Mesodermal cell (in vitro differentiated cells): ENCODE measurements around the gene CENPB.
A peak's percentile ranks its signal among the peaks of the same experiment; 100 is the strongest.
"Not testable (repeated sequence)": the region's sequence is repeated elsewhere in the genome, so short reads cannot be mapped to it uniquely, and the experiment has no call there.

Experiments used
- H3K27ac ChIP-seq: 2 replicates; pipeline ENCODE4 v1.7.0; 2013; ENCODE audit warnings: mild to moderate bottlenecking, low read depth, low read length, moderate library complexity; ENCODE audit not compliant: severe bottlenecking
- H3K36me3 ChIP-seq: 2 replicates; pipeline ENCODE4 v1.7.1; 2013; ENCODE audit warnings: mild to moderate bottlenecking, low read length, moderate library complexity; ENCODE audit not compliant: control insufficient read depth, insufficient read depth
- H3K4me1 ChIP-seq: one replicate; pipeline ENCODE4 v1.7.1; 2013; ENCODE audit warnings: mild to moderate bottlenecking, low read length; ENCODE audit not compliant: insufficient read depth, control insufficient read depth, poor library complexity, severe bottlenecking
- H3K4me3 ChIP-seq: 2 replicates; pipeline ENCODE4 v1.7.0; 2013; ENCODE audit warnings: low read length, control low read depth, mild to moderate bottlenecking; ENCODE audit not compliant: insufficient read depth, poor library complexity, severe bottlenecking; ENCODE audit errors: extremely low read depth
- H3K9me3 ChIP-seq: 2 replicates; pipeline ENCODE4 v1.7.1; 2013; ENCODE audit warnings: mild to moderate bottlenecking, low read length, moderate library complexity; ENCODE audit not compliant: control insufficient read depth
- WGBS, 2 experiments: methylation state at CpG; one replicate each; pipeline ENCODE4 v1.1.5; 2013; ENCODE audit warnings: missing lambda C conversion rate in 2 of 2; ENCODE audit not compliant: insufficient coverage in 2 of 2; 5-methylcytosine and 5-hydroxymethylcytosine counted together

The CENPB gene

DNA sequence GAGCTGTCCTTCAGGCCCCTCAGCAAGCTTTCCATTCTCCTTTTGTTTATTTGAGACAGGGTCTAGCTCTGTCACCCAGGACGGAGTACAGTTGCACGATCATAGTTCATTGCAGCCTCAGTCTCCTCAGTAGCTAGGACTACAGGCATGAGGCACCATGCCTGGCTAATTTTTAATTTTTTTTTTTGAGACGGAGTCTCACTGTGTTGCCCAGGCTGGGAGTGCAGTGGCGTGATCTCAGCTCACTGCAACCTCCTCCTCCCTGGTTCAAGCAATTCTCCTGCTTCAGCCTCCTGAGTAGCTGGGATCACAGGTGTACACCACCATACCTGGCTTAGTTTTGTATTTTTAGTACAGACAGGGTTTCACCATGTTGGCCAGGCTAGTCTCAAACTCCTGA, 2.7 kb upstream of the CENPB start:
- WGBS, 2 experiments, result 92 to 94% methylated on average over 2 to 4 of the region's 4 CpGs
- peaks cover 13% of the 10 kb centered on the region for H3K36me3 ChIP-seq
- H3K4me3 ChIP-seq, result not testable (repeated sequence)

DNA sequence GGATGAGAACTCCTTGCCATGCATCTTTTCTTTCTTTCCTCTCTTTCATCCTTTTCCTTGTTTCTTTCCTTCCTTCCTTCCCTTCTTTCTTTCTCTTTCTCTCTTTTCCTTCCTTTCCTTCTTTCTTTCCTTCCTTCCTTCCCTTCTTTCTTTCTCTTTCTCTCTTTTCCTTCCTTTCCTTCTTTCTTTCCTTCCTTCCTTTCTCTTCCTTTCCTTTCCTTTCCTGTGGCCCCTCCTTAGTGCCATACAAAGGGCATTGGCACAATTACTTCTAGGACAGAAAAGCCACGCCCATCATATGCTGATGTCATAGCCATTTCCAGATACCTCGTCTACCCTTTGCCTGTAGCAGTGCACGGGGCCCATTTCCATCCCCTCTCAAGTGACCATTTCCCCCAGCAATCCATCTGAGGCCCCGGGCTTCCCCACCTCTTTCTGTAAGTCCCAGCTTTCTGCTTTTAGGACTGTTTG, 2.2 kb upstream of the CENPB start:
- H3K4me1 ChIP-seq, result peaks cover 9% of the 10 kb centered on the region
- no peak overlapping the region for H3K4me3 ChIP-seq
- peaks cover 17% of the 10 kb centered on the region for H3K36me3 ChIP-seq
- 62 to 67% methylated on average over 4 of the region's 4 CpGs for WGBS, 2 experiments
- no peaks in the 10 kb centered on the region for H3K9me3 ChIP-seq
- H3K27ac ChIP-seq, result no peak overlapping the region

More for the DNA sequence above, 2.7 kb upstream of the CENPB start:
- not testable (repeated sequence) for H3K4me1 ChIP-seq, H3K9me3 ChIP-seq, H3K27ac ChIP-seq

DNA sequence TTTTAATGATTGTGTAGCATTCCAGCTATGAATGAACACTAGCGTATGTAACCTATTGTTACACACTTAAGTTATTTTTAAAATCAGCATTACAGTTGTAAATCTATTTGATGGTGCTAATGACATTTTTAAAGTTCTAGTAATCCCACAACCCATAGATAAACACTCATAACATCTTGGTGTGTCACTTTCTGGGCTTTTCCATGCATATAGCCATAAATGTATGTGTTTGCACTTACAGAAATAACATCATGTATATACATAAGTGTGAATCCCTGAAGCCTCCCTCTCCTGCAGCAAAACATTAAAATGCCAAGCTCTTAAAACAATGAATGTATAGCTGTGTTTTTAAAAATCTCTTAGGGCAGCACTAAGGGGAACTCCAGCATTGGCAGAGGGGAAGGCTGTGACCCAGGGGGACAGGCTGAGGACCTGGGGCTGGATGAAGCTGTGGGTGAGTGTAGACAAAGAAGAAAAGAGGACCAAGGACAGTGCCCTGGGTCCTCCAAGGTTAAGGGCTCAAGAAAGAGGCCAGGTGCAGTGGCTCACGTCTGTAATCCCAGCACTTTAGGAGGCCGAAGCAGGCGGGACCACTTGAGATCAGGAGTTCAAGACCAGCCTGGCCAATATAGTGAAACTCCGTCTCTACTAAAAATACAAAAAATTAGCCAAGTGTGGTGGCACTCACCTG, 929 bp upstream of the CENPB start:
- Histone ChIP-seq H3K4me3 (peak overlapping the region; percentile 30), H3K27ac (no peak overlapping the region), H3K36me3 (peaks cover 22% of the 10 kb centered on the region), H3K9me3 (no peaks in the 10 kb centered on the region), H3K4me1 (peaks cover 9% of the 10 kb centered on the region)
- WGBS, 2 experiments, result 92% methylated on average over 4 of the region's 5 CpGs

DNA sequence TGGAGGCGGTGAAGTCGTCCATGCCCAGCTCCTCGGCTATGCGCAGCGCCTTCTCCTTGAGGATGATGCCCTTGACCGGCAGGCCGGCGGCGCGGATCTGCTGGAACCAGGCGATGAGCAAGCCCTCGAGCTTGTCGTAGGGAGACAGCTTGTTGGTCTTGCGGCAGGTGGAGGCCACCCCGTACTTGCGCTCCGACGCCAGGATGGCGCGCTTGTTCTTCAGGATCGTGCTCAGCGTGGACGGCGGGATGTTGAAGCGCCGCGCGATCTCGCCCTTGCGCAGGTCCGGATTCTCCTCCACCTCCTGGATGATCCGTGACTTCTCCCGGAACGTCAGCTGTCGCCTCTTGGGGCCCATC, 435 bp downstream of the CENPB start:
- Histone ChIP-seq H3K4me3 (peak overlapping the region; percentile 51), H3K4me1 (peaks cover 9% of the 10 kb centered on the region), H3K36me3 (peaks cover 24% of the 10 kb centered on the region), H3K27ac (no peak overlapping the region), H3K9me3 (no peaks in the 10 kb centered on the region)
- WGBS, 2 experiments, result 7 to 12% methylated on average over 27 to 35 of the region's 35 CpGs

DNA sequence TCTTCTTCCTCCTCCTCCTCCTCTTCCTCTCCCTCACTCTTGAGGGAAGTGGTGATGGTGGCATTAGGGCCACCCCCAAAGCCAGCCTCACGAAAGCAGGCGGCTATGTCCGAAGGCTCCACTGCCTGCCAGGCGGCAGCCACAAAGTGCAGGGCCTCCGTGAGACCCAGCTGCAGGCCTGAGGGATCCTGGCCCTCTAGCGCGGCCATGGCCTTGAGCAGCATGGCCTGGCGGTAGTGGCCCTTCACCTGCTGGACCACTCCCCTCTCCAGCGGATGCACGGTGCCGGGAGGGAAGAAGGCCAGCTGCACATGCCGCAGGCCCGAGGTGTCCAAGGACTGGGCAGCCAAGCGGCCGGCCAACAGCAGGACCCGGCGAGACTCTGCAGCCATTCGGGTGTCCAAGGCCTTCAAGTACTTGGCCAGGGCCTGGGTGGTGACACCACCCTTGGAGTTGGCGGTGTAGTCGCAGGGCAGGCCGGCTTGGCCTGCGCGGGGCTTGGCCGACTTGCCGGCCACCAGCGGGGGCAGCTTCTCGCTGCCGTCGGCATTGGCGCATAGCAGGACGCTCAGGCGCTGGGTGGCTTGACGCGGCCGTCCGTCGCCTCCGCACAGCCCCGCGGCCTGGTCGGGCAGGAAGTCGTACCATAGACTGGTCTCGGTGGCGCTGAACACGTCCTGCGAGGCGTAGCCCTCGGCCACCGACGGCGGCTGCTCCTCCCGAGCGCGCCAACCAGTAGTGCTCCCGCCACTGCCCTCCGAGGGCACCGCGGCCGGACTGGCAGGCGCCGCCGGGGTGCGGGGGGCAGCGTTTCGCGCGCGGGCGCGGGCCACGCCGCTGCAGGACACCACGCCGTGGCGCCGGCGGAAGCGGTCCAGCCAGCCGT, 1.1 kb downstream of the CENPB start:
- WGBS, 2 experiments, result 82 to 88% methylated on average over 64 to 77 of the region's 79 CpGs
- H3K4me3 ChIP-seq, result peak overlapping the region; percentile 51
- H3K9me3 ChIP-seq, result no peaks in the 10 kb centered on the region
- peaks cover 24% of the 10 kb centered on the region for H3K36me3 ChIP-seq
- H3K27ac ChIP-seq, result no peak overlapping the region
- peaks cover 9% of the 10 kb centered on the region for H3K4me1 ChIP-seq

DNA sequence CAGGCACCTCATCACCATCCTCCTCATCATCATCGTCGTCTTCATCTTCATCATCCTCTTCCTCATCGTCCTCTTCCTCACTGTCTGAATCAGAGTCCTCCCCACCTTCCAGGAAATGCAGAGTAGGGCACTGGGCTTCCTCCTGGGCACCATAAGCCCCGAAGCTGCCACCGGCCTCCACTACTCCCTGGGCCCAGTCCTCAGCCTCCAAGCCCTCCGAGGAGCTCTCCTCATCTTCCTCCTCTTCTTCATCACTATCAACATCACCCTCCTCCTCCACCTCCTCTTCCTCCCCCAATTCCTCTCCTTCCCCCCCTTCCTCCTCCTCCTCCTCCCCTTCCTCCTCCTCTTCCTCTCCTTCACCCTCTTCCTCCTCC, 1.7 kb downstream of the CENPB start:
- Histone ChIP-seq H3K4me3 (no peak overlapping the region), H3K36me3 (peaks cover 24% of the 10 kb centered on the region), H3K27ac (no peak overlapping the region), H3K4me1 (peaks cover 9% of the 10 kb centered on the region), H3K9me3 (no peaks in the 10 kb centered on the region)
- WGBS, 2 experiments, result 95% methylated on average over 6 of the region's 6 CpGs

DNA sequence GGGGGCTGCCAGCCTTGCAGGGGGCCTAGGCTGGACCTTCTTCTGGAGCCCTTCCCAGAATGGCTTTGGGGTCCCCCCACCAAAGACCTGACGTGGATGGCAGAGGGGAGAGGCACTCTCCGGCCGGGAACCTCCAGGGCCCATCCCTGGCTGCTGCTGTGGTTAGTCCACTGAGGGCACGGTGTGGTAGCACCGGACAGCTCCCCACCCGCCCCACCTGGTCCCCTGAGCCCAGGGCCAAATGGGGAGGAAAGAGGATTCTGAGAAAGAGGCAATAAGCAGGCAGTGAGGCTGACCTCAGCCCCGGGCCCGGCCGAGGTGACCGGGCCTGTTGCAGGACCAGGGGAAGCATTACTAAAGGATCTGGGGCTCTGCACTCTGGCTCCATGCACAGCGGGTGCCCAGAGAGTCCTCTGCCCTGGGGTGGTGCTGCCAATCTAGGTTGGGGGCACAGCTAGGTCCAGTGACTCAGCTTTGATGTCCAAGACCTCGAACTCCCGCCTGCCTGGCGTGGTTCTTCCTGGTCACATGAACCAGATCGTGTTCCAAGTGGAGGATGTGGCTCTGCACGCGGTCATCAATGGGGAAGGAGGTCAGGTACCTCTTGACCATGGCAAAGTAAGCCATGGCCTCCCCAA, 2.2 kb downstream of the CENPB start:
- no peak overlapping the region for H3K4me3 ChIP-seq
- H3K36me3 ChIP-seq, result peaks cover 24% of the 10 kb centered on the region
- H3K27ac ChIP-seq, result no peak overlapping the region
- 96 to 97% methylated on average over 14 to 15 of the region's 17 CpGs for WGBS, 2 experiments
- no peaks in the 10 kb centered on the region for H3K9me3 ChIP-seq
- peaks cover 9% of the 10 kb centered on the region for H3K4me1 ChIP-seq

DNA sequence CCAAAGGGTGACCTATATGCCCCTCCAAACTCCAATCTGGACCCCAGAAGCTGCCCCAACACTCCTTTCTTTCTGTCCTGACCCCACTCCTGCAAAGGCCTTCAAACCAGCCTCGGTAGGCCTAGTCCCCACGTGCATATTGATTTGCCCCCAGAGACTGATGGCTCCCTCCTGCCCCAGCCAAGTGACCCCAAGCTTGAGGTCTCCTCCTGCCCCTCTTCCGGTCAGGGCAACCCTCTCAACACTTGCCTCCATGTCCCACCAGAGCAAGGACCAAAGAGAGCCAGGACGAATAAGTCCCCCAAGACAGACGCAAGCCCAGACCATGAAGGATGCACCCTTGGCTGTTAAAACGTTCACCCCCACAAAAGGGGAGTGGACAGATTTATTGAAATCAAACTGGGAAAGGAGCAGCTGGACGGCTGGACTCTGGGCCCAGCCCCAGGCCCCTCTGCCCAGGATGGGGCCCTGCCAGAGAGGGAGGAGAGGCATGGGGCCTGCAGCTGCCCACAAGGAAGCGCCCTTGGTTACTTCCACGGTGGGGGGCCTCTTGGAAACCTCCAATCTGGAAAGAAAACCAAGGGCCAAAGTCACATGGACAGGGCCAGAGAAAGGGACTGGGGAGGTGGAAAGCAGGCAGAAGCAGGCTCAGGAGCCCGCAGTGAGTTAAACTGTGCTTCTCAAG, 2.9 kb downstream of the CENPB start:
- H3K36me3 ChIP-seq, result peaks cover 24% of the 10 kb centered on the region

DNA sequence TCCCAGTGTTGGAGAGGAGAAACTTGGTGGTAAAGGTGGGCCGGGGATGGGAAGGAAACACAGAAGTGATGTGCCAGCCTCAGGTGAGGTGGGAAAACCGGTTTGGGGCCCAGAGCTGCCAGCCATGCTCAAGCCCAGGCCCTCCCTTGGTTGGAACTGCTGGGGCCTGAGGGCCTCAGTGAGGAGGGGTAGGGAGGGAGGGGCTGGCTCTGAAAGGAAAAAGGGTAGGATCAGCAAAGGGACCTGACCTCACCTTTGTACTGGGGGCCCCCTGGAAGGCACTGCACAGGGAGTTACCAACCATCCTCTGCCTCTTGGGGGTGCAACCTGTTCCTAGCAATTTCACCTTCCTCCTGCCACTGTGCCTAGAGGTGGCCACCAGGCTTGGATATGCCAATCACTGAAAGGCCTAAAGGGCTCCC, 3.5 kb downstream of the CENPB start:
- Histone ChIP-seq H3K36me3 (peaks cover 24% of the 10 kb centered on the region), H3K27ac (no peak overlapping the region), H3K4me3 (no peak overlapping the region), H3K9me3 (no peaks in the 10 kb centered on the region), H3K4me1 (peaks cover 12% of the 10 kb centered on the region)
- WGBS, 2 experiments, result 86 to 100% methylated on average over 1 of the region's 2 CpGs

More for the DNA sequence above, 2.9 kb downstream of the CENPB start:
- 90 to 98% methylated on average over 8 to 9 of the region's 10 CpGs for WGBS, 2 experiments
- no peaks in the 10 kb centered on the region for H3K9me3 ChIP-seq
- H3K4me3 ChIP-seq, result no peak overlapping the region
- peaks cover 9% of the 10 kb centered on the region for H3K4me1 ChIP-seq
- H3K27ac ChIP-seq, result no peak overlapping the region

DNA sequence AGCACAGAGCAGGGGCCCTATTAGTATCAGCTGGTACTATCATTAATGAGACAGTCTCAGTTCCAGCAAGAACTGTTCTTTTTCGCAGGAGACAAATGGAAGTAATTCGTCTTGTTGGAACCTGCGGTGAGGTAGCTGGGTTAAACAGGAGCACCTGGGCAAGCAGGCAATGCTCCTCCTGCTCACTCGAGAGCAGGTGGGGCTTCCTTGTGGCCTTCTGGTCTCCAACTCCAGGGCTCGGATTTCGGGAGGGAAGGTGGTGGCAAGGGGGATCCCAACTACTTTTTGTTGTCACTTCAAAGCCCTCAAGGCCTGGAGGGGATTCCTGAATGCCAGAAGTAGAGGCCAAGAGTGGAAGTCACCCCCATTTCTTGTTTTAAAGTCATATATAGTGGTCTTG, 3.9 kb downstream of the CENPB start:
- Histone ChIP-seq H3K4me3 (no peak overlapping the region), H3K9me3 (no peaks in the 10 kb centered on the region), H3K36me3 (peaks cover 24% of the 10 kb centered on the region), H3K27ac (no peak overlapping the region), H3K4me1 (peaks cover 13% of the 10 kb centered on the region)
- 98 to 100% methylated on average over 3 to 4 of the region's 6 CpGs for WGBS, 2 experiments
